Stimulated activated naive CD8-positive, alpha-beta T cell treated with anti-CD3 and anti-CD28 coated beads, Interleukin-15, Interleukin-2, amounts not matched to agents 100 U/mL and 50 U/mL, for 24 hours (primary cell): ENCODE results near the gene PDCL2.
"Not testable (repeated sequence)": the region's sequence is repeated elsewhere in the genome, so short reads cannot be mapped to it uniquely, and the experiment has no call there.

Experiments
- ATAC-seq: fragments of 150-1000 bp; cut with Tn5 transposase; one replicate; pipeline ENCODE4 v1.10.0; 2021
- DNase-seq: peaks from one replicate; pipeline ENCODE4 v3.0.0; 2021

Gene PDCL2, protein sequence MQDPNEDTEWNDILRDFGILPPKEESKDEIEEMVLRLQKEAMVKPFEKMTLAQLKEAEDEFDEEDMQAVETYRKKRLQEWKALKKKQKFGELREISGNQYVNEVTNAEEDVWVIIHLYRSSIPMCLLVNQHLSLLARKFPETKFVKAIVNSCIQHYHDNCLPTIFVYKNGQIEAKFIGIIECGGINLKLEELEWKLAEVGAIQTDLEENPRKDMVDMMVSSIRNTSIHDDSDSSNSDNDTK

GRCh38 chr4:55592014-55592413, at the start of gene PDCL2:
TSS of gene PDCL2 (minus strand) at chr4:55592245. CDS start at chr4:55592109, 136 bp downstream.
- no peak for ATAC-seq
- no peak for DNase-seq

GRCh38 chr4:55637272-55637820, 45.3 kb upstream of the PDCL2 start:
- ATAC-seq, result no peak
- no peak for DNase-seq

DNA sequence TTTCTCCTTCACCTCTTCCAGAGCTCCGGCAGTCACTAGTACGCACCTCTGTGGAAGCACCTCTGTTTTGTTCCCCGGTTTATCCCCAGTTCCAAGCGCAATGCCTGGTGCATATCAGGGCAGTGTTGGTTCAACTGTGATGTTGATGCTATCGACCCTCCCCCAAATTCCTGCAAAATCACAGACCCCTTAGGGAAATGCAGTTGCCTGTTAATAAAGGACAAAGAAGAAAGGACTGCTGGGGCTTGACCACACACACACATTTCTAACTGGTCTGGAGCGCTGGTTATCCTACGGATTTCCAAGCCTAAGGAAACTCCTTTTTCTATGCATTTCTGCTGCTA, 44.6 kb upstream of the PDCL2 start:
- ATAC-seq (no peak), DNase-seq (no peak)

- DNase-seq, result peak; percentile 51
- peak; percentile 92 for ATAC-seq
These were observed 44.0 kb upstream of the PDCL2 start, which contains the start of gene NMU for GRCh38 chr4:55635741-55636655. TSS of gene NMU (minus strand) at chr4:55636298. CDS start at chr4:55636192, 106 bp downstream.

DNA sequence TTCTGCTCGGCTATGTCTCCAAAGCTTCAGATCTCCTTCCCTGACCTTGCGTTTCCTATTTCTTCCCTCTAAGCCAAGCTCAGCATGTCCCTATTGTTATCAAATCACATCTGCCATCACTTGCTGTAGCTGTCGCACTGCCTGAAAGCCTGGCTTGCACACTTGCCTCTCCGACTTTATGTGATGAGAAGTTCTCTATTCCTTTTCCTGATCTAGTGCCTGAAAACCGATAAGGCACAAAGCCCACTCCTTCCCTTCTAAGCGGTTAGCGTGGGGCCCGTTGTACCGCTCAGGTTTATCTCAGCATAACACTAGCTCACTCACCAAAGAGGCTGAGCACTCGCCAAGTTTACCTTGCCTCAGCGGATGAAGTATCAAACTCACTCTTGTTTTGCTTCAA, 43.2 kb upstream of the PDCL2 start:
- no peak for DNase-seq
- ATAC-seq, result peak; percentile 8

GRCh38 chr4:55634417-55635128, 42.5 kb upstream of the PDCL2 start:
- DNase-seq (no peak), ATAC-seq (no peak)

DNA sequence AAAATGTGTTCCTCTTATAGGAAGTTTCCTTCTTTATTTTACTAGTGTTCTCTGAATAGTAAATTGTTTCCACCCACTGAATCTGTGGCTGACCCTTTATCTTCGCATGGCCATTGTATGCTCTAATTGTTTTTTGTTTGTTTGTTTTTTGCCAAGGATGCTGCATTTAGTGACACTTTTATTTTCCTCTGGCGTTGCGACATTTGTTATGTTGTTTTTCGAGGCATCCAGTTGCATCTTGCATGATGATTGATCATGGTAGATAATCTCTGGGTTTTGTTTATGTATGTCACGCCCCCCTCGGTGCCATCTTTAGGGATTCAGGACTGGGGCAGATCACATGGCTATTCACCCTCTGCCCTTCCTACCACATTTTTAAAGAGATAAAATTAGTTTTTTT, 41.9 kb upstream of the PDCL2 start:
- DNase-seq (no peak), ATAC-seq (no peak)

GRCh38 chr4:55625835-55626234, 33.8 kb upstream of the PDCL2 start:
- ATAC-seq (no peak), DNase-seq (no peak)

- ATAC-seq, DNase-seq: not testable (repeated sequence)
These were observed 32.0 kb upstream of the PDCL2 start for GRCh38 chr4:55624063-55624462.

- DNase-seq, result no peak
- ATAC-seq, result no peak
These were observed 26.6 kb upstream of the PDCL2 start for GRCh38 chr4:55618546-55619143.

- ATAC-seq (no peak), DNase-seq (no peak)
These were observed 25.6 kb upstream of the PDCL2 start for GRCh38 chr4:55617587-55618197.

DNA sequence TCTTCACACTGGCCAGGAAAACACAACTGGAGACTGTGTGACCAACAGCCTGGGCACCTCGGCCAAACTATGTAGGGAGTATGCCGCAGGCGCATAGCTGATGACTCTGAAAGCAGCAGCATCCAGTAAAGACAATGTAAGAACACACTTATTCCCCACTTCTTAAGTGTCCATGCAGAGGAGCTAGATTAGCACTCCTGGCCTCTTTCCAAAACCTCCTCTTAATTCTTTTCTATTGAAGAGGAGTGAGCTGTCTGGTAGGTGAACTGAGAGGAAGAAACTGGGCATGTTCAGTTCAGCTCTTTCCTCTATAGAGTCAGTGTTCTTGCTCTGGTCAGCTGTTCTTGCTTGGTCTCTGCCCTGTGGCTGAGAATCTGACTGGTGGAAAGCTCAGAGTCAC, 23.0 kb upstream of the PDCL2 start:
- DNase-seq (no peak), ATAC-seq (no peak)

DNA sequence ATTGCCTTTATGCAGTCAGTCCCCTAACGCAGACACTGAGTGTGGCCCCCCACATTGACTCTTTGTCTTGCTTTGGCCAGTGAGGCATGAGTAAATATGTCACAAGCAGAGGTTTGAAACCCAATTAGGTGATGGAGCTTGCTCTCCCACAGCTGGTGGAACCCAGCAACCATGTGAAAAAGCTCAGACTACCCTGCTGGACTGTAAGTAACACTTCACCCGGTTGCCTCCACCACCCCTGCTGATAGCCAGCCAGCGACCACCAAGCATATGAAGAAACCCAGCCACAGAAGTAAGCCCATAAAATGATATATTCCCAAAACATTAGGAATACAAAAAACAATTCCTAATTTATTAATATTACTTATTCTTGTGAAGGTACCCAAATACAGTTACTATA, 21.6 kb upstream of the PDCL2 start:
- ATAC-seq, result no peak
- no peak for DNase-seq

GRCh38 chr4:55612341-55612740, 20.3 kb upstream of the PDCL2 start:
- ATAC-seq (no peak), DNase-seq (no peak)

DNA sequence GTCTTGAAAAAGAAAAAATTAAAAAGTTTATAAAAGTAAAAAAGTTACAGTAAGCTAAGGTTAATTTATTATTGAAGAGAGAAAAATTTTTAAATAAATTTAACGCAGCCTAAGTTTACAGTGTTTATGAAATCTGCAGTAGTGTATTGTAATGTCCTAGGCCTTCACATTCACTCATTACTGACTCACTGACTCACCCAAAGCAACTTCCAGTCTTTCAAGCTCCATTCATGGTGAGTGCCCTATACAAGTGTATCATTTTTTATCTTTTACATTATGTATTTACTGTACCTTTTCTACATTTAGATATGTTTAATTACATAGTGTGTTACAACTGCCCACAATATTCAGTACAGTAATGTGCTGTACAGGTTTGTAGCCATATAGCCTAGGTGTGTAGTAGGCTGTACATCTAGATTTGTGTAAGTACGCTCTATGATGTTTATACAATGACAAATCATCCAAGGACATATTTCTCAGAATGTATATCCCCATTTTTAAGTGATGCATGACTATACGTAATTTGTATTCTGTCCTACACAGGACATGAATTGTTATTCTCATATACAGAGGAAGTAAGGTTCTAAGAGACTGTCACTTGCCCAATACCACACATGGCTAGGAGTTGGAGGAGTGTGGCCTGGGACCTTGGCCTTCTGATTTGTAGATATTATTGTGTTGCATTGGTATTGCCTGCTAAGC, 19.5 kb upstream of the PDCL2 start:
- no peak for ATAC-seq
- no peak for DNase-seq

DNA sequence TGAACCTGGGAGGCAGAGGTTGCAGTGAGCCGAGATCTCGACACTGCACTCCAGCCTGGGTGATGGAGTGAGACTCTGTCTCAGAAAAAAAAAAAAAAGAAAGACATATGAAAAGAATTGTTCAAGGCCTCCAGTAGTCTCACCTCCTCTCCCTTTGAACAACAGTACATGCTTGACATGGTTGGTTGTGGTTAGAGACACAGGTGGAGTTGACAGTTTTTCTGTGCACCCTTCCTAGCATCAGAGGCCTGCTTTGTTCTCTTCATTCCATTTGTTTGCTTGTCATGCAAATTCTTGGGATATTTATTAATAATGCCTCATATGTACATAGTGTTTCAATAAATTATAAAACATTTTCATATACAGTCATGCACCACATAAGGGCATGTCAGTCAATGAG, 18.3 kb upstream of the PDCL2 start:
- ATAC-seq (no peak), DNase-seq (no peak)

GRCh38 chr4:55609393-55609866, 17.4 kb upstream of the PDCL2 start:
- DNase-seq, result no peak
- ATAC-seq, result no peak

DNA sequence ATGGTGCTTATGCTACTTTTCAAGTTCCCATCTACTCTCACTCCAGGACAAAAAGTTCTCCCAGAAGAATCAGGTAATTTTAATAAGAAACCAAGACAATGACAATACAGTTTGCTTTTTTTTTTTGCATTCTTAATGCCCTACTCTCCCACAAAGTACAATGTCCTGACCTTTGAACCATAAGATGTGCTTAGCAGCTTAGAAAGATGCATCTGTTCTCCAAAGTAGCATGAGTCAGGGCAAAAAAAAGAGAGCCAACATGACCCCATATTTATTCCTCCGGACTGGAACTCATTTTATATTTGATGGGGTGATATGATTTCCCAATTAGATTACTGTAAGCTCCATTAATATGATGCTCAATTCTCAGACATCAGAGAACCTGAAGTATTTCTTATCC, 16.5 kb upstream of the PDCL2 start:
- ATAC-seq (no peak), DNase-seq (no peak)

DNA sequence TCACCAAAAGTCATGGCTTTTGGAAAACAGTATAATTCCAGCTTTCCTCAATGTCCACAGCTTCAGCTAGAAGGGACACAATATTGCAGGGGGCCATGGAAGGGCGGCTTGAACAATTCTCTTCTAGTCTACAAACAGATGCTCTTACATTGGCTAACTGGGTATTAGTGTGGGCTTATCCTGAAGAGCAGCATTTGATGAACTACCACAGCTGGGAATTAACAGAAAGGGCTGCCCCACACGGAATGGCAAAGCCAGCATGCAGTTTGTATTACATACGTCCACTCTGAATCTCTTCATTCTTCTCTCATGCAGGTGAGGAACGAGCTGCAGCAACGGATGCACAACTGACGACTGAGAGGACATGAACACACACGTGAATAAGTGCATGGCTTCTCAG, 13.0 kb upstream of the PDCL2 start:
- DNase-seq (no peak), ATAC-seq (no peak)

DNA sequence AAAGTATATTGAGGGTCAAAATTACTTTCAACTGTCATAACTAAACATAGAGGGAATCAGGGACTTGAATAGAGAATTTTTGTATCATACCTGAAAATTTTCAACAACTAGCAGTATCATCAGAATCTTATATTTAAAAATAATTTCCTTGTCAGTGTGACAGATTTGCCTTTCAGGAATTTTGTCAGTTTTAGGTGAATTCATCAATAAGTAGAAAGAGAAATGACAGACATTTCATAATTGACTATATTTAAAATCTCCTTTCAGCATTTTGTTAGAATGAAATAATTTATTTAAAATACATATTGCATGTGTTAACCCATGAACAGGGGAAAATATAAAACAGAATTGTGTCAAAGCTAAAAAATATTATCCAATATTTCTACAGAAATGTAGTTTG, 8.6 kb upstream of the PDCL2 start:
- ATAC-seq (no peak), DNase-seq (no peak)

DNA sequence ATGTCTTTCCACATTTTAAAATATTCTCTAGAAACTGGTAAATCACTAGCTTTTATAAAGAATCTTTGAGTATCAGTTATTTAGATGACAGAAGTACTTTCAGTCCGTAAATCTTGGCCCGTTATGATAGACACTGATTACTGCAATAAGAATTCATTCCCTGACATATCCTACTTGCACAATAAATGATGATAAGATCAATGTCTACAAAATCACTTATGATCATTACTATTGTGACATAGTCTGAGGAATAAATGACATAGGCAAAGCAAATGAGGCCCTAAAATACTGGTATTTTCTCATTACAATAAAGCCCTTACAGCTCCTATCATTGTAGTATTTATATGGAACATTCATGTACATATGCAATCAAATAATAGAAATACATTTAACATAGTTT, 6.6 kb upstream of the PDCL2 start:
- DNase-seq, result no peak
- ATAC-seq, result no peak
